ENCODE measurements around the gene STIM2.
"Not testable (repeated sequence)": the region's sequence is repeated elsewhere in the genome, so short reads cannot be mapped to it uniquely, and the experiment has no call there.

Gene STIM2

GRCh38 chr4:26860157-26860921, at the start of gene STIM2:
Gene STIM2 (plus strand): TSS chr4:26860841.
- DNase-seq = peak; percentile 89

- DNase-seq = not testable (repeated sequence)
These were observed 49.1 kb upstream of the STIM2 start for GRCh38 chr4:26811571-26811970.

GRCh38 chr4:26812049-26812714, 48.5 kb upstream of the STIM2 start:
- no peak for DNase-seq

- no peak for DNase-seq
These were observed 46.9 kb upstream of the STIM2 start for GRCh38 chr4:26813698-26814097.

- no peak for DNase-seq
These were observed 45.4 kb upstream of the STIM2 start for GRCh38 chr4:26815199-26815598.

- DNase-seq = no peak
These were observed 44.9 kb upstream of the STIM2 start for GRCh38 chr4:26815706-26816105.

- peak; percentile 46 for DNase-seq
These were observed 41.6 kb upstream of the STIM2 start for GRCh38 chr4:26819026-26819425.

- DNase-seq = no peak
These were observed 41.1 kb upstream of the STIM2 start for GRCh38 chr4:26819478-26820095.

GRCh38 chr4:26820346-26820745, 40.3 kb upstream of the STIM2 start:
- no peak for DNase-seq

- DNase-seq = no peak
These were observed 39.6 kb upstream of the STIM2 start for GRCh38 chr4:26821031-26821430.

GRCh38 chr4:26821677-26822503, 38.8 kb upstream of the STIM2 start:
- DNase-seq = peak; percentile 35

GRCh38 chr4:26822546-26822945, 38.1 kb upstream of the STIM2 start:
- no peak for DNase-seq

- DNase-seq = not testable (repeated sequence)
These were observed 37.7 kb upstream of the STIM2 start for GRCh38 chr4:26822974-26823373.

GRCh38 chr4:26823583-26823982, 37.1 kb upstream of the STIM2 start:
- no peak for DNase-seq

- DNase-seq = no peak
These were observed 36.0 kb upstream of the STIM2 start for GRCh38 chr4:26824667-26825066.

GRCh38 chr4:26826721-26827120, 33.9 kb upstream of the STIM2 start:
- DNase-seq = no peak

- DNase-seq = not testable (repeated sequence)
These were observed 33.3 kb upstream of the STIM2 start for GRCh38 chr4:26827336-26827735.

- no peak for DNase-seq
These were observed 32.8 kb upstream of the STIM2 start for GRCh38 chr4:26827798-26828197.

- DNase-seq = no peak
These were observed 31.6 kb upstream of the STIM2 start for GRCh38 chr4:26829018-26829417.

- DNase-seq = no peak
These were observed 30.6 kb upstream of the STIM2 start for GRCh38 chr4:26830033-26830432.

- DNase-seq = no peak
These were observed 29.9 kb upstream of the STIM2 start for GRCh38 chr4:26830701-26831100.

- no peak for DNase-seq
These were observed 24.1 kb upstream of the STIM2 start for GRCh38 chr4:26836539-26836938.

Data from DMS153 (cell line).